HG03280 (cell line): Measurements from ENCODE around the gene GPX6.
"Not testable (repeated sequence)": the region's sequence is repeated elsewhere in the genome, so short reads cannot be mapped to it uniquely, and the experiment has no call there.

Experiments used
- ATAC-seq: cut with Tn5 transposase; IDR thresholded peaks from one replicate; pipeline ENCODE4 v1.9.1; 2021; ENCODE audit warnings: mild to moderate bottlenecking, moderate library complexity; ENCODE audit not compliant: unreplicated experiment

Gene GPX6, protein sequence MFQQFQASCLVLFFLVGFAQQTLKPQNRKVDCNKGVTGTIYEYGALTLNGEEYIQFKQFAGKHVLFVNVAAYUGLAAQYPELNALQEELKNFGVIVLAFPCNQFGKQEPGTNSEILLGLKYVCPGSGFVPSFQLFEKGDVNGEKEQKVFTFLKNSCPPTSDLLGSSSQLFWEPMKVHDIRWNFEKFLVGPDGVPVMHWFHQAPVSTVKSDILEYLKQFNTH

DNA sequence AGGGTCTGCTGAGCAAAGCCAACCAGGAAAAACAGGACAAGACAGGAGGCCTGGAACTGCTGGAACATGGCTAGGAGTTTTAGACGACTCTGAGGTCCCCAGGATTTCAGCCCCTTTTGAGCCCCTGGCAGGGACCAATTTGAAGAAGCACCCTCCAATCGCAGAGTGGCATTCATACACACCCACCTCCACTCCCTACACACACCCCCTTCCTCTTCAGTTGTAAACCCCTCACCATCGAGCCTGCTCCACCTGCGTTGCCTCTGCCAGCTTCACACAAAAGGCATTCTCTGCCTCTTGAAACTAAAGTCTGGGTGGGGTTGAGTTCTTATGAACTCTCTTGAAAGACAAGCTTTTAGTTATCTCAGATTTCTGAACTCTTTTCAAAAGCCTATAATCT, at the start of gene GPX6:
GPX6 (minus strand) TSS at position 118 of the 400 bp plus-strand sequence; CDS start at position 68, 50 bp downstream.
- no peak for ATAC-seq

DNA sequence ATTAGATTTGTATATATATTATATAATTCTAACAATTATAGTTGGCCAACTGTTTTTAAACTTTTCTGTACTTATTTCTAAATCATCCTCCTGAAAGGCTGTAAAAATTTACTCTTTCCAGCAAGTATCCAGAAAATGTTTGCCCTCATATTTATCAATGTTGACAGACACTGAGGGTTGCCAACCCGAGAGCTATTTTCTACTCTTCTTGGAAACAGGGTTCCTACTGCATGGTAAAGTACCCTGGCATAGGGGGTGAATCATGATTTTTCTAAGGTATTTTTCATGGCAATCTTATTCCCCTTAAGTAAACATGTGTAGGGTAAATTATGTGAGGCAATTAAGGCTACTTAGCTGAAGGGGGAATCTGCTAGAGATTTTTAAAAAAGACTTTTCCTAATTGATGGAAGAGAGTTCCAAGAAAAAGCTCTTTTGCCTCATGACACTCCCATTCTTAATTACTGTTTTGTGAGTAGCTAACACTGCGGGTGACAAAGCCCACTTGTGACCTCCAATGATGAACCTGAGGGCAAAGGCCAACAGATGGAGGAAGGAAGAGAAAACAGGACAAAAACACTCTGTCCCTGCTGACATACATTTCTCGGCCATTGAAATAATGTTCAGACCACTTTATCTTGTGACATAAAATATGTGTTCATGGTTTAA, 48.0 kb upstream of the GPX6 start:
- ATAC-seq: no peak

DNA sequence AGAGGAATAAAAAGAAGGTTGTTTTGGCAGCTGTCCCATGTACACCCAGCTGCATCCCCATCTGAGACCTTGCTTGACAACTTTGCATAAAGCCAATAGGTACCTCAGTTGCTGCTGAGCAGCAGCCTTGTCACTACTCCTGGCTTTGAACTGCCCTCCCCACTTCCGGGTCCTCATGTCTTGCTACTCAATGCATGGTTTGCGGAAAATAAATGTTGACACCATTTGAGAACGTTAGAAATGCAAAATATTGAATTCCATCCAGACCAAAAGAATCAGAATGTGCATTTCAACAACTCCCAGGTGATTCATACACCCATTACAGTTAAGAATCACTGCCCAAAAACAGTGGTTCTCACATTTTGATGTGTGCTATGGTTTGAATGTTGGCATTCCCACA, 43.0 kb upstream of the GPX6 start:
- ATAC-seq: no peak

DNA sequence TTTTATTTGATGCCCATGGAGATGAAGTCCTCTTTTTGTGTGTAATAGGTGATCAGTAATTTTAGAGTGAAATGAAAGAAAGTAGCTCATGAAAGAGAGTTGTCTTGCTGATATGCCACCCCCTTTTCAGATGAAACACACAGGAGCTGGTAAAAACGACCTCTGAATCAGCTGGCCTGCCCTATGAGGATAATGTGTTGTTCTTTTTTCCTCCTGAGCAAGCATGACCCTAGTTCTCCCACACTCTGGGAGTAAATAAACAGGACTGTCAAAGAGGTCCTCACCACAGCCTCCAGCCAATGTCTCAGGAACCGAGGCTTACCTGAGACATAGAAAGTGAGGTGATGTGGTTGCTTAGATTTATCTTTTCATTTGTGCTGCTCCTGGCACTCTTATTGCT, 39.5 kb upstream of the GPX6 start:
- no peak for ATAC-seq

DNA sequence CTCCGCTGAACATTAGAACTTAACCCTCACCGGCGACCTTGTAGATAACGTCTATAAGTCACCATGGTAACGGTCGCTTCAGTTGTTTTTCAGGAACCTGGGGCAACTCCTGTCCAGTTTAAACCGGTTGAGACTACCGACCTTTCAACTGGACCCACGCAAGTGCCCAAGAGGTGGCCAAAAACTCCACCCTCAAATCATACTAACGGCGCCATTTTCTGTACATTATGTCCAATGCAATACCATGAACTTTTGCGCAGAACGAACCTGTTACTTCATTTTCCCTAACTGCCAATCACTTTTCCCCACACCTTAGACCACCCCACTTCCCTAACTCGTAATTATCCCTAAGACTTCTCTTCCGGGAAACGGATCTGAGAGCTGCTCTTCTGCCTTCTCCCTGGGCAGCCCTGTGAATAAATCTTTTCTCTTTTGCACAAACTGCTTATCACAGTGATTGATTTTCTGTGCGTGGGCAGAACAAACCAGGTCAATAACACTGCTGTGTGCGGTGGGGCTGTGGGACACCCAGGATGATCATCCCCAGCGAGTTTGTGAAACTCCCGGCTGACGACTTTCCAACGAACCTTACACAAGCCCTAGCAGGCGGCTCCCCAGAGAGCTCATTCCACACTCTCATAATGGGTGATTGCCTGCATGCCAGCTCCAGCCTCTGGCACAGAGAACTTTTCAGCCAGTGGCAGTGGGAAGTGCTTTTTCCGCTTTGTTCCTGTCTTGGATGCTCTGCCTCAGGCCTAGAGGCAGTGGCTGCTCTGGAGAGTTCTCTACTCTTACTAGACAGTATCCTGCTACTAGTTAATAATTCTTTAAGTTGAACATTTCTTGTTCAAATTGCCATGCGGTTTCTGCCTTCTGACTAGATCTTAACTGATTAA, 38.6 kb upstream of the GPX6 start:
- ATAC-seq: no peak

DNA sequence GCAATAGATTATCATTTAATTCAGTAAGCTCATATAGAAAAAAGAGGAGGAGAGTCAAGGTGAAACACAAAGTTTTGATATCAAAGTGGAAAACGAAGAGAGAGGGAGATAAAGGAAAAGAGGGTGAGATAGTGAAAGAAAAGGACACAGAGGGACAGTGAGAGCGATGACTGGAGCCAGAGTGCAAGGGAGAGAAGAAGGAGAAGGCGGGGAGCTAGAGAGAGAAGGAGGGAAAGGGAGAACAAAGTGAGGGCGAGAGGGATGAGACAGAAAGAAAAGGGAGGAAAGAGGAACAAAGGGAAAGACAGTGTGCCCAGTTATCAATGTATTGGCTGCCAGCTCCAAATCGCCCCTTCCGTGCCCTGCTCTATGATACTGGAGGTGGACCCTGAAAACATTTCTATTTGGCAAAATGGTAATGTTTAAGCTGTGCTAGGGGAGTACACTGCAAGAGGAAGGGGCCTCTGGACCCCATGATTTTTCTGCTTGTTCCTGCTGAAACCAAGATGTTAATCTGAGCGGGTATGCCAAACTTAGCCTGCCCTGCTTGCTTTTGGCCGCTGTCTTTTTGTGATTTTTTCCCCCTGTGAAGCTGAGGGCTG, 37.9 kb upstream of the GPX6 start:
- no peak for ATAC-seq

DNA sequence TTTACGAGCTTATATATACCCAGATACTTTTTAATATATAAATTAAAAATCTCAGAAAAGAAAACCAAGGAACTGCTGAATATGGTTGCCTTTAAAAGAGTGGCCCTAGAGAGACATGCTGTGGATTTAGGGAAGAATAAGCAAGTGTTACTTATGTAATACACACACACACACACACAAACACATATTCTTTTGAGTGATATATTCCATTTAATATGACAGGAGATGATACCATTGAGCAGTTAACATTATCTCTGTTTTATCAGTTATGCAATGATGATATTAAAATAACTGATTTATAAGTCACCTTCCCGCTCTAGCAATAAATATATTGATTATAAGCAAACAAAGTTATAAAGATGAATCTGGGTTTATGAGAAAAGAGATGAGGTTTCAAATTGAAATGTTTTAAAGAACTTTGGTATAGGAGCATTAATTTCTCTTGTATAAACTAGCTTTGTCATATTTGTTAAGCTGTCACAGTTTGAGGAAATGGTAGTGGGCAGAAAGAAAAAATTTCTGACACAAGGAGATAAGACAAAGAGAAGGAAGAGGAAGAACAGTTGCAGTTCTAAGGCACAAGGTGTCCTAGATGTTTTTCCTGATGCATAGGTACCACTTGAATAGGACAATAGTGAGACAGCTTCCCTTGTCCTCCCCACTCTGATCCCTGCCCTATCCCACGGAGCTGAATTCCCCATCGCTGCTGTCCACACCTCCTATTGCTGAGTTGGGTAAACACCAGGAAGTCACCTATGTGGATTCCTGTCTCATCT, 36.5 kb upstream of the GPX6 start:
- ATAC-seq: no peak

DNA sequence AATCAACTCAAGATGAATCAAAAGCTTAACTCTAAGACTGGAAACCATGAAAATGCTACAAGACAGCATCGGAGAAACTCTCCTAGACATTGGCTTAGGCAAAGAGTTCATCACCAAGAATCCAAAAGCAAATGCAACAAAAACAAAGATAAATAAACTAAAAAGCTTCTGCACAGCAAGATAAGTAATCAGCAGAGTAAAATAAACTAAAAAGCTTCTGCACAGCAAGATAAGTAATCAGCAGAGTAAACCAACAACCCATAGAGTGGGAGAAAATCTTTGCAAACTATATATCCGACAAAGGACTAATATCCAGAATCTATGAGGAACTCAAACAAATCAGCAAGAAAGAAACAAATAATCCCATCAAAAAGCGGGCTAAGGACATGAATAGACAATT, 31.4 kb upstream of the GPX6 start:
- ATAC-seq: not testable (repeated sequence)

DNA sequence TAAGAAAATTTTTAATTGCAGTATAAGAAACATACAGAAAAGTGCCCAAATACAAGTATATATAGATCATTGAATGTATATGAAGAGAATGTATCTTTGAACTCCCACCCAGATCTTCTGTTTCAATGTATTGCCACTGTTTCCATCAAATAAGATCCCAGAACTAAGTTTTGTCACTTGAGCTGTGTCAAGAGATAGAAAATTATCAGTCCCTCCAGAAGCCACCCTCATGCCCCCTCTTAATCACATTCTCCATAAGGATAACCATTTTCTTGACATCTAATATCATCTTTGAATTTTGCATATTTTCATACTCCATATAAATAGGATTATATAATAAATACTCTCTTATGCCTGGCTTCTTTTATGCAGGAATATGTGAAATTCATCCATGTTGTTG, 30.4 kb upstream of the GPX6 start:
- no peak for ATAC-seq

DNA sequence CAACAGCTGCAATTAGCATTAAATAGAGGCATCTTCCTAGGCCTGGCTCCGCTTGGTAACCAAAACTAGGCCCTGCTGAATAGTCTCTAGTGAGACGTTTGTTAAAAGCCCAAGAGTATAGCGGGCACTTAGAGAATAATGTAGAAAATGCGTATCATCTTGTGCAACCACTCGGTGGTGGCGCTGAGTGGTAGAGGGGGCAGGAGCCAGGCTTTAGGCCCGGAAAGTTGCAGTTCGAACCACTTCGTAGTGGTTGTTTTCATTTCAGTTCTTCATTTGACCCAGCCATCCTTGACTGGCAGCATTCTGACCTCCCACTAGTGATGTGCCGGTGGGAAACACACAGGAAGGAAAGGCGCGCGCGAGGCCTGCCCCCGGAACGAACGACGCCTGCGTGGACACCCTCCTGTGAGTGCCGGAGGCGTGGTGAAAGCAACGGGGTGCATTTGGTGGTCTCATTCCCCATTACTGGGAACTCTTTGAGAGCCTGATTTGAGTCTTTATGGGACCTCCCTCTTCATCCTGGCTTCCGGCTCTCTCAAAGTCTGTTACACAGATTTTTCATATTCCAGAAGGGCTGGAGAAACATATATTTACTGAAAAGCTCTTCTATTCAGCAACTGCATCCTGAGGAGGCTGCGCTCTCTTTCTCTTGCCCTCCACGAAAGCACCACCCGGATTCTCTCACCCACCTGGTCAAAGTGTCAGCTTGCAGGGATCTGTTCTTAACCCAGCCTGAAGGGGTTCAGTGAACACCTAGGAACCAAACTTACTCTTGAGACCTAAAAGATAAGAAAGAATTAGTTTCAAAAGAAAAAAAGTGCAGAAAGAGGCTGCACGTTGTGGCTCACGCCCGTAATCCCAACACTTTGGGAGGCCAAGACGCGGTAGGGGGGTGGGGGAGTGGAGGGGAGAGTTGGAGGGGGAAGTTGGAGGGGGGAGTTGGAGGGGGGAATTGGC, 28.3 kb upstream of the GPX6 start:
- no peak for ATAC-seq

DNA sequence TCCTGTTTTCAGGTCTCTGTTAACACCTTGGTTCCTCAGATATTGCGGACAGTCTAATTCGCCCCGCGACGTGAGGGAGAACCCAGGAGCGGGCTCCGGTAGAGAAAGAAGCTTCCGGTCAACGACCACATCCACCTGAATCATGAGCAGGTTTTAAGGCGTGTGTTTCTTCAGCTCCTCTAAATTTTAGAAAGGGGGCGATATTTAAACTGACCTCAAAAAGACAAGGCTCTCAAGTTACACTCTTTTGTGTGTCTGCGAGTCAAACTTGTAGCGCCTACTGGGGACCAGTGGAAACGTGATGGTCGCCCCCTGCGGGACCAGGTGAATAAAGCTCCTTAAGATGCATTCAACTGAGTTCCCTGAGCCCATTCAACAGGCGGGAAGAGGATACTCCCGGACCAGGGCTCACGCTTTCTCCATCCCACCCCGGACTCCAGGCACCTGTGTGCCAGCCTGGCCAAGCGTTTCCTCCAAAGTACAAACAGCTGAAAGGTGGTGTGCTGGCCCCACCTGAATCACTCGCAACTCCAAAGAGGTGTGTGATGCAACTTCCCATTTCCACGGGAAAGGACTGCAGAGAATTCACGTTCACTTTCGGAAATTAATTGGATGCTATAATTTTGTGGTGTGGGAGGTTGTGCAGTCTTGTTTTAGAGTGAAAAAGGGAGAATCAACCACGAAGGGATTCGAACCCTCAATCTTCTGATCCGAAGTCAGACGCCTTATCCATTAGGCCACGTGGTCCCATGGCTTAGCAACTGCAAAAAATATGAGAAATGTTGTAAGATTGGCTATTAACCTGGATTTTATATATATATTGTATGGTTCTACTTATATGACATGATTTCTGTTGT, 27.1 kb upstream of the GPX6 start:
- ATAC-seq: peak; percentile 66

DNA sequence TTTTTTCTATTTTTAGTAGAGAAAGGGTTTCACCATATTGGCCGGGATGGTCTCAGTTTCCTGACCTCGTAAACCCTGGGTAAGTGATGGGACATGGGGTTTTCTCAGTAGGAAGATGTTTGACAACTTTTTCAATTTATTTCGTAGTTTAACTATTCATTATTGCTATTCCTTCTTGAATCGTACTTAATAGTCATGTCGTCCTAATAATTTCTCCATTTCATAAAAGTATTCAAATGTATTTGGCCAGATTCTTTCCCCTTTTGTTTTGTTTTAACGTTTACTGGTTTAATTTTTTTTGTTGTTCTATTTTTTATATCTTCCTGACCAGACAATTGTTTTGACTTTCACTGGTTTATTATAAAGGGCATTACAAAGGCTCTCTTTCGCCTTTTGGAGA, 26.4 kb upstream of the GPX6 start:
- ATAC-seq: no peak

DNA sequence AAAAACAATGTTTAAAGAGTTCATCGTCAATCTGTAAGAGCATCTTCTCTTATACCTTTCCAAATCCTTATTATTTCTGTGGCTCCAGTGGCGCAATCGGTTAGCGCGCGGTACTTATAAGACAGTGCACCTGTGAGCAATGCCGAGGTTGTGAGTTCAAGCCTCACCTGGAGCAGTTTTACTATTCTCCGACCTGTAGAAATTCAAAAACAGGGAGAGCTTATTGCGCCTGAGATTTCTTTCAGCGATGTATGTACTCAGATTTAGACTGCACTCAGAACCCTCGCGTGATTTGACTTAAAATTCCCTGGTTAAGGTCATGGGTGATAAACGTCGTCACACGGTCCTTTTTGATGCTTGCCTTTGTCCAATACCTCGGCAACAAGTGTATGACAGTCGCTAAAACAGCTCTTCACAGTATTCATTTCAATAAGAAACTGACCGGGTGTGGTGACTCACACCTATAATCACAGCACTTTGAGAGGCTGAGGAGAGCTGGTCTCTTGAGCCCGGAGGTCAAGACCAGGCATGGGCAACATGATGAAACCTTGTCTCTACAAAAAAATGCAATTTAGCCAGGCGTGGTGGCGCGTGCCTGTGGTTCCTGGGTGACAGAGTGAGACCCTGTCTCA, 22.0 kb upstream of the GPX6 start:
- no peak for ATAC-seq

DNA sequence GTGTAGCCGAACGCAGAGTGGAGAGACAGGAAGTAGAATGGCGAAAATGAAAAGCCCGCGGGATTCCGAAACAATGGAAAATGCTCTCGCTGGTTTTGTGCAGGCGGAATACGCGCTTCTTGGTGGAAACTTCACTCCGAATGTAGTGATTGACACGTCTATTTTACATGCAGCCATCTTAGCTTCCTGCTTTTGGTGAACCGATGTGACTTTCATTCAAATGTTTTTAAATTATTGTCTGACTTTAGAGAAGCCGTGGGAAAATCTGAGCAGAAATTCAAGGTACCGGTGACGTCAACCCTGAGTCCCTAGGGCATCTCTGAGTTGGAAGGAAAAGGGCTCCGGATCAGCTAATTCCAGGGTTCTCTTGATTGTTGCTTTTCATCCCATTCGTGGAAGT, 21.5 kb upstream of the GPX6 start:
- ATAC-seq: no peak

DNA sequence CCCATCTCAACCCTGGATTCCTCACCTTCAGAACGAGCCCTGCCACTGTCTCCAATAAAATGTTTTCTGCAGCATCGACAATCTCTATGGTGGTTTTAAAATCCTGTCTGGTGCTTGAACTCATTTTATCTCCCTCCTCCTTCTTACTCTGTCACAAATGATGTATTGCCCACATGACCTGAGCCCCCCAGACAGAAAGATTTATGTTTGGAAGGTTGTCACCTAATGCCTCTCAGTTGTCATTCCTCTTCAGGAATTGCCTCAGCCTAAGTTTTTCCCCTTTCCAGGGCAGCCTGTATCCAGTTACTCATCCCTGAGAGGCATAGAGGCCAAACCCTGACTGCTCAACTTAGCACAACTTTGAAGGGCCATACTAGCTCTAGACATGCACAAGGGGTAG, 19.3 kb upstream of the GPX6 start:
- ATAC-seq: no peak

DNA sequence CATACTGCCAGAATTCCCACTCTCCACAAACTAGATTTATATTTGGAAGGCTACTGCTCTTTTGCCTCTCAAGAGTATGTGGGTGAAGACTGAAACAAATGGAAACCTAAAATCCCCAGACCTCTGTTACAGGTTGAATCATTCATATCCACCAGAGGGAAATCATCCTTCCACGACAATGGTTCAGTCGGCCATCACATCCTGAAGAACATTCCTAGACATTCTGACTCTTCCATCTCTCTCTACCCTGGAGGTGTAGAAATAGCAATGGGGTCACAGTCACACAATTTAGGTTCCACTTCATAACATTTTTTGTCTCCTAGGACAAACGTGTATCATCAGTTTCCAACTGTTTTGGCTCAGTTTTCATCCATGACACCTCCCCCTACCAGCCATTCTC, 18.7 kb upstream of the GPX6 start:
- no peak for ATAC-seq

DNA sequence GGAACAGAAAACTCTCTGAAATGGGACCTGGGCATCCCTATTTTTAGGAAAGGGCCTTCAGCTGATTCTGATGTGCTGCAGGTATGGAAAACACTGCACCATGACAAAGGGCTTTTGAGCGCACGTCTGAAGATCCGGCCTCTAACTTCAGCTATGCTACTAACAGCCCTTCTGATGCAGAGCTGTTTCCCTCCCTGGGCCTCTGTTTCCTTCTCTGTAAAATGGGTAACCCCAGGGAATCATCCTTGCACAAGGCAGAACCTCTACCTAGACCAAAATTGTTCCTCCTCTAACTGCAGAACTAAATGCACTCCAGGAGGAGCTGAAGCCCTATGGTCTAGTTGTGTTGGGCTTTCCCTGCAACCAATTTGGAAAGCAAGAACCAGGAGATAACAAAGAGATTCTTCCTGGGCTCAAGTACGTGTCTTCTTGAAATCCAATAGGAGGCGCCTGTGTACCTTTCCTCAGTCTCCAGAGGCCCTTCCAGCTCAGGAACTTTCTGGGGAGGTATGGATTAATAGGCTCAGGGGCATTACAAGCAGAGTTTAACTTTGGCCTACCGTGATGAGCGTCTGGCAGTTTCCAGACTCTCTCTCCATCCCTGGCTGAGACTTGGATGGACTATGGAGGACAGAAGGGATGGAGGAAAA, 16.0 kb upstream of the GPX6 start:
- ATAC-seq: no peak

DNA sequence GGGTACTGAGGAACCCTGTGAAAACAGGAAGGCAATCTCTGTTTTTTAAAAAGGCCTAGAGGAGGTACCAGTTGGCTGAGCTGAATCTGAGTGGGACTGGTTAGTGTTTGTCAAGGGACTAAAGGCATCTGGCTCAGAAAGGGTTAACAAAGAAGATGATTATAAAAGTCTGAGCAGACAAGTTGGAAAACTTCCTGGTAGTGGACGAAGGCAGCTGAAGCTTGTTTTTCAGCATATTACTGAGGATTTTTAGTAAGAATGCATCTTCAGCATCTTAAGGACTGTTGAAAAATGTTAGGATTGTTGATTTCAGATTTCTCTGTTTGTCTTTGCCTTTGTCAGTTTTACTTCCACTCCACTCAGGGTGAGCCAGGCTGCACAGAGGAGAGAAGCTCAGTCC, 15.2 kb upstream of the GPX6 start:
- no peak for ATAC-seq
